GM12872 (cell line): Measurements from ENCODE around the gene CCDC30.

ENCODE experiments used
- TF ChIP-seq, protein P1 (sequence below): IDR thresholded peaks from 3 replicates; pipeline ENCODE4 v1.5.1; 2011; ENCODE audit warnings: low read depth, mild to moderate bottlenecking, low read length, moderate library complexity; ENCODE audit not compliant: insufficient read depth

CCDC30 gene

DNA sequence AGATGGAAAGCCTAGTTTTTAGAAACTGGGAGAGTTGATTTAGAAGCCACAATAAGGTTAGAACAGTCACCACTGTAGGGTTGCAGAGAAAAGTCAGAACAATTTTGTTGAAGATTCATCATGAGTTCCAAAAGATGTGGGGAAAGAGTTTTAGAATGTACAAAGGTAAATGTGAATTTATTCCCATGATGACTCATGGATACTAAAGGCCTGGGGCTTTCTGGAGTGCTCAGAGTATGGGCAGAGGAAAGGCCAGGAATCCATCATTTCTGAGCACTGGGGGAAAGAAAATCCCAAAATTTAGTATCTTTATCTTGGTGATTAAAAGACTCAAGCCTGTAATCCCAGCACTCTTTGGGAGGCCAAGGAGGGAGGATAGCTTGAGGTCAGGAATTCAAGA is 236.9 kb downstream of the CCDC30 start:
- TF ChIP-seq, protein P1, sequence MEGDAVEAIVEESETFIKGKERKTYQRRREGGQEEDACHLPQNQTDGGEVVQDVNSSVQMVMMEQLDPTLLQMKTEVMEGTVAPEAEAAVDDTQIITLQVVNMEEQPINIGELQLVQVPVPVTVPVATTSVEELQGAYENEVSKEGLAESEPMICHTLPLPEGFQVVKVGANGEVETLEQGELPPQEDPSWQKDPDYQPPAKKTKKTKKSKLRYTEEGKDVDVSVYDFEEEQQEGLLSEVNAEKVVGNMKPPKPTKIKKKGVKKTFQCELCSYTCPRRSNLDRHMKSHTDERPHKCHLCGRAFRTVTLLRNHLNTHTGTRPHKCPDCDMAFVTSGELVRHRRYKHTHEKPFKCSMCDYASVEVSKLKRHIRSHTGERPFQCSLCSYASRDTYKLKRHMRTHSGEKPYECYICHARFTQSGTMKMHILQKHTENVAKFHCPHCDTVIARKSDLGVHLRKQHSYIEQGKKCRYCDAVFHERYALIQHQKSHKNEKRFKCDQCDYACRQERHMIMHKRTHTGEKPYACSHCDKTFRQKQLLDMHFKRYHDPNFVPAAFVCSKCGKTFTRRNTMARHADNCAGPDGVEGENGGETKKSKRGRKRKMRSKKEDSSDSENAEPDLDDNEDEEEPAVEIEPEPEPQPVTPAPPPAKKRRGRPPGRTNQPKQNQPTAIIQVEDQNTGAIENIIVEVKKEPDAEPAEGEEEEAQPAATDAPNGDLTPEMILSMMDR, result no peak

DNA sequence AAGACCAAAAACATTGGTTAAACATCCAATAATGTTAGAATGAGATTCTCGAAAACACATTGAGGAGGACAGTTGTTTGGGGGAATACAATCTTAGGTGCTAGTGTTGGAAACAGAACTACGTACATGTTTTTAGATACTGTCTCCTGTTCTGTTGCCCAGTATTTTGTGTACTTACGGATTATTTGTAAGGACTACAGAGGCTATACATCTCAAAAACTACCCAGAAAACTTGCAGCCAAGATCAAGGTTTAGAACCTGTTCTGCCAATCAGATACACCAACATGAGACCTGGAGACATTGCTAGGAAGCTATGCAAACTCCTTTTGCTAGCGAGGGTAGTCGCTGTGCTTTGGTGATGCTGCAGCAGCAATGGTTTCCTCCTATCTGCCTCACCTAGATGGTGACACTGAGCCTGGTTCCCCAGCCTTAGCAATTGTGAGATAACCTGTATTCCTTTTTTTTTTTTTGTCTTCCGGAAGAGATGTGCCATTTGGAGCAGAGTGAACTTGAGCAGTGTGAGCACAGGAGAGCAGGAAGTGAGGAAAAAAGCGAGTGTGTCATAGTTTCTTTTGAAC is 240.9 kb downstream of the CCDC30 start:
- TF ChIP-seq, protein P1, result no peak
